Activated CD4-positive, alpha-beta T cell treated with anti-CD3 and anti-CD28 coated beads, Interleukin-2, amount 10 ng/mL, durations not matched to agents 7 days and 5 days (primary cell): Measurements from ENCODE around the gene METTL26. TPM values are rescaled to one million over a fixed set of nuclear protein-coding genes. Genes with fewer than 3 reads are reported as not detected.

Experiments used
- CTCF ChIA-PET: fragments of 350-600 bp; sonication (Branson Sonifier 250); formaldehyde crosslinking; loops from one replicate; lab custom pipeline; 2021; ENCODE audit warnings: antibody characterized with exemption; lab: Charles Lee
- POLR2A ChIA-PET: fragments of 350-600 bp; sonication (Branson Sonifier 250); formaldehyde crosslinking; loops from one replicate; lab custom pipeline; 2021; ENCODE audit warnings: antibody characterized with exemption; lab: Charles Lee
- DNase-seq: peaks from one replicate; pipeline ENCODE4 v3.0.0-alpha.2; 2020
- H3K27ac Mint-ChIP-seq: one replicate; pipeline ENCODE4 v1.8.0; 2021; ENCODE audit warnings: mild to moderate bottlenecking, moderate library complexity, mixed read lengths
- H3K27me3 Mint-ChIP-seq: one replicate; pipeline ENCODE4 v1.8.0; 2021; ENCODE audit warnings: mixed read lengths
- H3K36me3 Mint-ChIP-seq: one replicate; pipeline ENCODE4 v1.8.0; 2021; ENCODE audit warnings: low read depth, mixed read lengths
- H3K4me1 Mint-ChIP-seq: one replicate; pipeline ENCODE4 v1.8.0; 2021; ENCODE audit warnings: mixed read lengths
- H3K4me3 Mint-ChIP-seq: one replicate; pipeline ENCODE4 v1.8.0; 2021; ENCODE audit warnings: mild to moderate bottlenecking, moderate library complexity, mixed read lengths
- H3K9me3 Mint-ChIP-seq: one replicate; pipeline ENCODE4 v1.8.0; 2021; ENCODE audit warnings: mixed read lengths
- total RNA-seq, 2 experiments: library from RNA; stranded (reverse); gene quantifications; one replicate each; pipeline ENCODE4 v1.2.3, GENCODE V29; 2021

Gene METTL26
- total RNA-seq, 2 experiments from 2014 or later = 63.7 to 78.0 TPM

- Mint-ChIP-seq H3K4me3 (no peak overlapping the region), H3K36me3 (peaks cover 6% of the 10 kb centered on the region), H3K4me1 (peaks cover 10% of the 10 kb centered on the region), H3K27me3 (peaks cover 3% of the 10 kb centered on the region), H3K27ac (no peak overlapping the region), H3K9me3 (no peaks in the 10 kb centered on the region)
- no peak for DNase-seq
- POLR2A ChIA-PET = no interaction called here
- CTCF ChIA-PET = interaction anchor here (1.4 kb wide), 1 partner anchor 12 kb away, joined by 4 read pairs; the partner anchor contains the start of gene JMJD8
These were observed 36.3 kb upstream of the METTL26 start for GRCh38 chr16:672371-672770.

GRCh38 chr16:671353-672131, 35.4 kb upstream of the METTL26 start:
- Mint-ChIP-seq H3K27ac (no peak overlapping the region), H3K36me3 (peaks cover 6% of the 10 kb centered on the region), H3K4me1 (peaks cover 8% of the 10 kb centered on the region), H3K27me3 (peaks cover 3% of the 10 kb centered on the region), H3K4me3 (no peak overlapping the region), H3K9me3 (no peaks in the 10 kb centered on the region)
- no peak for DNase-seq
- POLR2A ChIA-PET = no interaction called here
- CTCF ChIA-PET = interaction anchor here (0.7 kb wide), 1 partner anchor 24 kb away, joined by 3 read pairs; no protein-coding TSS in a partner anchor

- no peak for DNase-seq
- CTCF ChIA-PET = interaction anchor here (0.7 to 2.3 kb wide), 2 partner anchors 9 to 23 kb away, joined by 3 to 9 read pairs; partner anchors contain the start of gene STUB1
- Mint-ChIP-seq H3K36me3 (peaks cover 6% of the 10 kb centered on the region), H3K9me3 (no peaks in the 10 kb centered on the region), H3K27ac (no peak overlapping the region), H3K27me3 (peaks cover 3% of the 10 kb centered on the region), H3K4me1 (peaks cover 8% of the 10 kb centered on the region), H3K4me3 (no peak overlapping the region)
- POLR2A ChIA-PET = no interaction called here
These were observed 34.6 kb upstream of the METTL26 start for GRCh38 chr16:670485-671352.

GRCh38 chr16:669666-670065, 33.6 kb upstream of the METTL26 start:
- Mint-ChIP-seq H3K4me1 (peaks cover 6% of the 10 kb centered on the region), H3K27me3 (no peaks in the 10 kb centered on the region), H3K27ac (no peak overlapping the region), H3K4me3 (peak overlapping the region; percentile 75), H3K36me3 (peaks cover 6% of the 10 kb centered on the region), H3K9me3 (no peaks in the 10 kb centered on the region)
- no peak for DNase-seq
- POLR2A ChIA-PET = no interaction called here
- CTCF ChIA-PET = interaction anchor here (2.3 kb wide), 1 partner anchor 10 kb away, joined by 9 read pairs; the partner anchor contains the start of gene STUB1

GRCh38 chr16:668519-669171, 32.5 kb upstream of the METTL26 start:
- peak overlapping the region; percentile 75 for H3K4me3 Mint-ChIP-seq
- H3K27ac Mint-ChIP-seq = peak overlapping the region; percentile 68
- no peaks in the 10 kb centered on the region for H3K27me3 Mint-ChIP-seq
- no peak for DNase-seq
- CTCF ChIA-PET = interaction anchor here (0.6 to 2.9 kb wide), 10 partner anchors 8 to 21 kb away, joined by 3 to 13 read pairs (median 5); partner anchors contain the start of genes STUB1 and WDR90
- H3K9me3 Mint-ChIP-seq = no peaks in the 10 kb centered on the region
- H3K4me1 Mint-ChIP-seq = peaks cover 6% of the 10 kb centered on the region
- POLR2A ChIA-PET = interaction anchor here (0.6 kb wide), 1 partner anchor 19 kb away, joined by 3 read pairs; no protein-coding TSS in a partner anchor
- peaks cover 6% of the 10 kb centered on the region for H3K36me3 Mint-ChIP-seq

- Mint-ChIP-seq H3K9me3 (no peaks in the 10 kb centered on the region), H3K4me3 (peak within 1 kb of the TSS; percentile 80), H3K27me3 (no peaks in the 10 kb centered on the region), H3K36me3 (peaks cover 4% of the 10 kb centered on the region), H3K27ac (peak within 1 kb of the TSS; percentile 89), H3K4me1 (peaks cover 6% of the 10 kb centered on the region)
- POLR2A ChIA-PET = interaction anchor here (0.6 kb wide), 1 partner anchor 12 kb away, joined by 3 read pairs; the partner anchor contains the start of gene STUB1
- CTCF ChIA-PET = interaction anchor here (0.6 to 2.9 kb wide), 13 partner anchors 9 to 35 kb away, joined by 3 to 13 read pairs (median 4); partner anchors contain the start of genes STUB1, WDR24 and WDR90
- DNase-seq = peak; percentile 93
These were observed 31.8 kb upstream of the METTL26 start, which contains the start of gene RHOT2 for GRCh38 chr16:667780-668518. TSS of gene RHOT2 (plus strand) at chr16:668132. CDS start at chr16:668200, 68 bp downstream.

- ChIA-PET CTCF (interaction anchor here (0.6 to 2.9 kb wide), 12 partner anchors 10 to 34 kb away, joined by 3 to 13 read pairs (median 4); partner anchors contain the start of genes STUB1, WDR24 and WDR90), POLR2A (interaction anchor here (0.6 kb wide), 1 partner anchor 13 kb away, joined by 3 read pairs; the partner anchor contains the start of gene STUB1)
- Mint-ChIP-seq H3K9me3 (no peaks in the 10 kb centered on the region), H3K4me1 (peaks cover 6% of the 10 kb centered on the region), H3K27me3 (no peaks in the 10 kb centered on the region), H3K27ac (peak overlapping the region; percentile 89), H3K36me3 (peaks cover 2% of the 10 kb centered on the region), H3K4me3 (peak overlapping the region; percentile 80)
- no peak for DNase-seq
These were observed 31.1 kb upstream of the METTL26 start for GRCh38 chr16:667113-667779.

- no peaks in the 10 kb centered on the region for H3K9me3 Mint-ChIP-seq
These were observed 30.5 kb upstream of the METTL26 start for GRCh38 chr16:666572-666971.

GRCh38 chr16:662597-662996, 26.5 kb upstream of the METTL26 start:
- ChIA-PET POLR2A (no interaction called here), CTCF (interaction anchor here (1.0 kb wide), 1 partner anchor 14 kb away, joined by 3 read pairs; no protein-coding TSS in a partner anchor)
- DNase-seq = no peak
- Mint-ChIP-seq H3K4me3 (no peak overlapping the region), H3K4me1 (peaks cover 7% of the 10 kb centered on the region), H3K9me3 (no peaks in the 10 kb centered on the region), H3K36me3 (no peaks in the 10 kb centered on the region), H3K27ac (no peak overlapping the region), H3K27me3 (no peaks in the 10 kb centered on the region)

More at GRCh38 chr16:666572-666971, 30.5 kb upstream of the METTL26 start:
- ChIA-PET POLR2A (no interaction called here), CTCF (interaction anchor here (1.2 to 2.9 kb wide), 4 partner anchors 15 to 46 kb away, joined by 4 to 13 read pairs (median 8); partner anchors contain the start of genes STUB1 and WDR90)
- H3K4me3 Mint-ChIP-seq = no peak overlapping the region
- H3K27me3 Mint-ChIP-seq = no peaks in the 10 kb centered on the region
- no peak for DNase-seq
- H3K36me3 Mint-ChIP-seq = peaks cover 2% of the 10 kb centered on the region
- H3K27ac Mint-ChIP-seq = no peak overlapping the region
- peaks cover 6% of the 10 kb centered on the region for H3K4me1 Mint-ChIP-seq

GRCh38 chr16:662095-662494, 26.0 kb upstream of the METTL26 start:
- Mint-ChIP-seq H3K36me3 (no peaks in the 10 kb centered on the region), H3K4me3 (no peak overlapping the region), H3K9me3 (no peaks in the 10 kb centered on the region), H3K27ac (no peak overlapping the region), H3K4me1 (peaks cover 5% of the 10 kb centered on the region), H3K27me3 (no peaks in the 10 kb centered on the region)
- ChIA-PET POLR2A (no interaction called here), CTCF (interaction anchor here (0.7 to 1.0 kb wide), 2 partner anchors 14 to 19 kb away, joined by 3 read pairs; no protein-coding TSS in a partner anchor)
- no peak for DNase-seq
